HEK293T (cell line): Measurements from ENCODE around the gene C6orf15.

Experiments used
- ARNT ChIP-seq: fragments of 450-650 bp; IDR thresholded peaks from 2 replicates; pipeline ENCODE4 v1.6.1; 2017; ENCODE audit warnings: mild to moderate bottlenecking
- ELF4 ChIP-seq: fragments of 450-650 bp; IDR thresholded peaks from 2 replicates; pipeline ENCODE4 v1.6.1; 2017; ENCODE audit warnings: antibody characterized with exemption
- FOXA1 ChIP-seq: fragments of 450-650 bp; IDR thresholded peaks from 2 replicates; pipeline ENCODE4 v1.6.1; 2016; ENCODE audit warnings: mild to moderate bottlenecking
- FOXK2 ChIP-seq: fragments of 450-650 bp; IDR thresholded peaks from 2 replicates; pipeline ENCODE4 v1.6.1; 2016; ENCODE audit warnings: mild to moderate bottlenecking
- FOXM1 ChIP-seq: fragments of 450-650 bp; IDR thresholded peaks from 2 replicates; pipeline ENCODE4 v1.6.1; 2017; ENCODE audit warnings: mild to moderate bottlenecking, borderline replicate concordance
- HDGF ChIP-seq: fragments of 450-650 bp; IDR thresholded peaks from 2 replicates; pipeline ENCODE4 v1.6.1; 2017; ENCODE audit warnings: antibody characterized with exemption, borderline replicate concordance
- NFRKB ChIP-seq: fragments of 450-650 bp; IDR thresholded peaks from 2 replicates; pipeline ENCODE4 v1.6.1; 2016; ENCODE audit warnings: mild to moderate bottlenecking, moderate library complexity
- SP1 ChIP-seq: fragments of 450-650 bp; IDR thresholded peaks from 2 replicates; pipeline ENCODE4 v1.6.1; 2017
- SUZ12 ChIP-seq: fragments of 450-650 bp; IDR thresholded peaks from 2 replicates; pipeline ENCODE4 v1.6.1; 2016; ENCODE audit warnings: mild to moderate bottlenecking
- ZNF384 ChIP-seq: fragments of 450-650 bp; IDR thresholded peaks from 2 replicates; pipeline ENCODE4 v1.6.1; 2016

- TF ChIP-seq FOXA1, result no peak
- TF ChIP-seq SUZ12, result no peak
- TF ChIP-seq ZNF384, result no peak
- TF ChIP-seq HDGF, result no peak
- no peak for TF ChIP-seq FOXM1
- TF ChIP-seq FOXK2, result no peak
- TF ChIP-seq NFRKB, result no peak
- TF ChIP-seq ELF4, result no peak
- TF ChIP-seq ARNT, result no peak
- TF ChIP-seq SP1, result no peak
Measured at GRCh38 chr6:31091680-31092079, 20.7 kb downstream of the C6orf15 start.
